Measurements from ENCODE around the gene USP24.

The USP24 gene

DNA sequence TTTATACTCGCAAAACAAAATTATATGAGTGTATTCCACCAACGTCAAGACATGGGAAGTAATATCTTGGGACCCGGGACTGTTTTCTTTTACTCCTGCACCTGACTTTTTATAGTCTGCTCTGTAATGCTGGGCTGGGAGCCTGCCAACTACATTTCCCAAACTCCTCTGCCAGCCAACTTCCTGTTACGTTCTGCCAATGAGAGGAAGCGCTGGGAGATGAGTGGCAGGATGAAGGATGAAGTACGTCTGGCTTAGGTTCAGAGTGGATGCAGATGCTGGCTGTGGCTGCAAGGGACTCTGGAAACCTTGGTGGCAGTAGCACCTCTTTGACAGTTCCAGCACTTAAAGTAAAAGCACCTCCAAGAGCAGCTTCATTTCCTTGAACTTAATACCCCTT lies 59.6 kb downstream of the USP24 start:
- peak; percentile 12 for DNase-seq

GRCh38 chr1:55154616-55155015 lies 60.5 kb downstream of the USP24 start:
- no peak for DNase-seq

GRCh38 chr1:55153031-55153430 lies 62.1 kb downstream of the USP24 start:
- no peak for DNase-seq

DNA sequence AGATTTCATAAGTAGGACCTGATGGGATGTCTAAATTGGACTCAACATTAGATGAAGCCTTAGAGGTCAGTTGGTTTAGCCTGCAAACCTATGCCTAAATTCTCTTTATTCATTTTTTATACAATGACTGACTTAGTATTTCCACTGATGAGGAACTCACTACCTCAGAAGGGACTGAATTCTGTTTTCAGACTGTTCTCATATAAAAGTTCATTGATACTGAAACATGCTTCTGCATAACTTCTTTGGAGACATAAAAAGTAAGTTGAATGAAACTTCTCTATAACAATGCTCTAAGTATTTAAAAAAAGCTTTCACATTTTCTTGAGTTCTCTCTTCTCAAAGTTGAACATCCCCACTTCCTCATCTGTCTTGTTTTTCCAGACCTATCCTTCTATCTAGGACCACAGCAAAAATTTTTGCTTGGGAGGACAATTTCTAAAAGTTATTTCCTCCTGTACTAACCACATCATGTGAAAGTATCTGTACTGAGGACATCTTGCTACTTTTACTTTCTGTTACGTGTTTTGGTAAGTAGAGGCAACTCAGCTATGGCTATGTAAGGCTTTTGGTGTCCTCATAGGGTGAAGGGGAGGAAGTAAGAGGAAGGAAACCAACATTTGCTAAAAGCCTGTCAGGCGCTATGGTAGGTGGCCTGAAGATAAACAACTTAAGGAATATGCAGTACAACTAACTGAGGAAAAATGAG lies 64.1 kb downstream of the USP24 start:
- peak; percentile 12 for DNase-seq

- DNase-seq = no peak
Measured at GRCh38 chr1:55148676-55149075, 66.5 kb downstream of the USP24 start.

- DNase-seq = no peak
Measured at GRCh38 chr1:55147524-55147923, 67.6 kb downstream of the USP24 start.

- peak; percentile 52 for DNase-seq
Measured at GRCh38 chr1:55146781-55147180, 68.4 kb downstream of the USP24 start.

GRCh38 chr1:55144886-55145285 lies 70.3 kb downstream of the USP24 start:
- no peak for DNase-seq

DNA sequence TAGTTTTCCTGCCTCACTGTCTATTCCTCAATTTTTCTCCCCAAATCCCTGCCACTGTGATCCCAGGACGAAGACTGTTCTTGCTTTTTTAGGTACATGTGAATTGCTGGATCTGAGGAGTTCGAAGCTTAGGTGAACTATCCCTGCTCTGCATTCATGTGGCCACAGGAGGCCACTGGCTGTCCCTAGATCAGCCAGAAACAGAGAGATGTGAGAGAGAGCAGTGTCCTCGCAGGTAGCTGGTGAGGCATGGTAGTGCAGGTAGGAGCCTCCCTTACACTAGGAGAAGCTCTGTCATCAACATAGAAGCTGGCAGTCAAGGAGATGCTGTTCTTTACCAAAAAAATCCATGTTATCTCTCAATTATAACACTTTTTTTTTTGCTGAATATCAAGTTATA lies 71.5 kb downstream of the USP24 start:
- no peak for DNase-seq

GRCh38 chr1:55141295-55141893 lies 73.8 kb downstream of the USP24 start:
- no peak for DNase-seq

- peak; percentile 76 for DNase-seq
Measured at GRCh38 chr1:55140546-55140983, 74.6 kb downstream of the USP24 start.

GRCh38 chr1:55140137-55140536 lies 75.0 kb downstream of the USP24 start:
- no peak for DNase-seq

- DNase-seq = no peak
Measured at GRCh38 chr1:55138823-55139222, 76.3 kb downstream of the USP24 start.

GRCh38 chr1:55134152-55134808 lies 80.9 kb downstream of the USP24 start:
- DNase-seq = no peak

GRCh38 chr1:55131801-55132200 lies 83.4 kb downstream of the USP24 start:
- no peak for DNase-seq

GRCh38 chr1:55131218-55131617 lies 83.9 kb downstream of the USP24 start:
- no peak for DNase-seq

- no peak for DNase-seq
Measured at GRCh38 chr1:55129194-55129728, 85.9 kb downstream of the USP24 start.

- DNase-seq = no peak
Measured at GRCh38 chr1:55128418-55128995, 86.7 kb downstream of the USP24 start.

- no peak for DNase-seq
Measured at GRCh38 chr1:55127827-55128343, 87.3 kb downstream of the USP24 start.

- DNase-seq = no peak
Measured at GRCh38 chr1:55124470-55124869, 90.7 kb downstream of the USP24 start.

- no peak for DNase-seq
Measured at GRCh38 chr1:55120538-55120937, 94.6 kb downstream of the USP24 start.

DNA sequence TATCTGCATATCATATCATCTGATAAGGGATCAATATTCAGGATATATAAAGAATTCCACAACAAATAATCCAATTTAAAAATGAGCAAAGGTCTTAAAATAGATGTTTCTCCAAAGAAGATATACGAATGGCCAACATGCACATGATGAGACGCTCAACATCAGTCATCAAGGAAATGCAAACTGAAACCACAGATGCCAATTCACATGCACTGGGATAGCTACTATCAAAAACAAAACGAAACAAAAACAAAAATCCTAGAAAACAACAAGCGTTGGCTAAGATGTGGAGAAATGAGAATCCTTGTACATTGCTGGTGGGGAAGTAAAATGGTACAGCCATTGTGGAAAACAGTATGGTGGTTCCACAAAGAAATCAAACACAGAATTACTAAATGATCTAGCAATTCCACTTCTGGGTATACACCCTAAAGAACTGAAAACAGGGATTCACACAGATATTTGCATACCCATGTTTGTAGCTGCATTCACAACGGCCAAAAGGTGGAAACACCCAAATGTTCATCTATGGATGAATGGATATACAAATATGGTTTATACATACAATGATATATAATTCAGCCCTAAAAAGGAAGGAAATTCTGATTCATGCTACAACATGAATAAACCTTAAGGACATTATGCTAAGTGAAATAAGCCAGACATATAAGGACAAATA lies 96.4 kb downstream of the USP24 start:
- no peak for DNase-seq

- DNase-seq = no peak
Measured at GRCh38 chr1:55117941-55118340, 97.2 kb downstream of the USP24 start.
